ENCODE data around the gene PCDHGA5.

- no peak for TF ChIP-seq POLR2AphosphoS5 (IDR thresholded peaks at IDR 0.05)
- no peak for TF ChIP-seq POLR2A (IDR thresholded peaks at IDR 0.05)
- TF ChIP-seq CTCF (IDR thresholded peaks at IDR 0.05) = peak in 1 of 6 experiments; percentile 8
These were observed 4.1 kb upstream of the PCDHGA5 start, which contains the start of gene PCDHGB2 for GRCh38 chr5:141359790-141360426.

Measured in upper lobe of left lung (tissue), 4 donors.